Naive B cell (primary cell): ENCODE data around the gene ZNF608. TPM values are rescaled to one million over a fixed set of nuclear protein-coding genes. Genes with fewer than 3 reads are reported as not detected.

ENCODE experiments used
- ATAC-seq, 2 donors: fragments of 150-1000 bp; cut with Tn5 transposase; 2 replicates each; pipeline ENCODE4 v1.10.0; 2021; ENCODE audit warnings: low read depth in 2 of 2, mild to moderate bottlenecking in 2 of 2, moderate library complexity in 2 of 2
- DNase-seq: peaks from one replicate; pipeline ENCODE4 v3.0.0; 2022
- H3K27ac Mint-ChIP-seq, 6 donors: one replicate each; pipeline ENCODE4 v1.8.0; 2020 to 2022; ENCODE audit warnings: mild to moderate bottlenecking in 6 of 6, mixed read lengths in 6 of 6, moderate library complexity in 5 of 6, inconsistent platforms in 2 of 6
- H3K27me3 Mint-ChIP-seq, 3 donors: one replicate each; pipeline ENCODE4 v1.8.0; 2021 to 2022; ENCODE audit warnings: mixed read lengths in 3 of 3, mild to moderate bottlenecking in 1 of 3
- H3K36me3 Mint-ChIP-seq, 2 donors: one replicate each; pipeline ENCODE4 v1.8.0; 2020 to 2022; ENCODE audit warnings: mixed read lengths in 2 of 2, inconsistent platforms in 1 of 2, mild to moderate bottlenecking in 1 of 2
- H3K4me1 Mint-ChIP-seq, 3 donors: one replicate each; pipeline ENCODE4 v1.8.0; 2020 to 2022; ENCODE audit warnings: mixed read lengths in 3 of 3, inconsistent platforms in 1 of 3, mild to moderate bottlenecking in 1 of 3, moderate library complexity in 1 of 3
- H3K4me3 Mint-ChIP-seq, 8 donors: one replicate each; pipeline ENCODE4 v1.8.0; 2020 to 2022; ENCODE audit warnings: mild to moderate bottlenecking in 8 of 8, mixed read lengths in 8 of 8, moderate library complexity in 8 of 8, inconsistent platforms in 2 of 8
- H3K9me3 Mint-ChIP-seq, 7 donors: one replicate each; pipeline ENCODE4 v1.8.0; 2020 to 2022; ENCODE audit warnings: mixed read lengths in 7 of 7, mild to moderate bottlenecking in 5 of 7, inconsistent platforms in 2 of 7, moderate library complexity in 1 of 7
- polyA plus RNA-seq, 6 donors: library from polyadenylated mRNA; unstranded; fragments of 300-500 nt; fragmentation: Illumina TruSeq; gene quantifications; one replicate each; pipeline ENCODE4 v1.2.3, GENCODE V29; 2021; ENCODE audit warnings: low read depth in 6 of 6

The ZNF608 gene
- polyA plus RNA-seq, 6 donors from 2014 or later = 3.7 to 8.7 (median 6.0) TPM

GRCh38 chr5:124746916-124747790, 714 bp upstream of the ZNF608 start:
- Mint-ChIP-seq H3K4me1 (peaks cover 9 to 28% (median 19%) of the 10 kb centered on the region in 3 donors), H3K36me3 (no peaks in the 10 kb centered on the region), H3K9me3 (no peaks in the 10 kb centered on the region), H3K27ac (peak overlapping the region in 4 of 6 donors; percentile 96 to 100 (median 98)), H3K27me3 (no peaks in the 10 kb centered on the region), H3K4me3 (no peak overlapping the region)
- peak; percentile 17 to 34 for ATAC-seq
- peak; percentile 75 for DNase-seq

DNA sequence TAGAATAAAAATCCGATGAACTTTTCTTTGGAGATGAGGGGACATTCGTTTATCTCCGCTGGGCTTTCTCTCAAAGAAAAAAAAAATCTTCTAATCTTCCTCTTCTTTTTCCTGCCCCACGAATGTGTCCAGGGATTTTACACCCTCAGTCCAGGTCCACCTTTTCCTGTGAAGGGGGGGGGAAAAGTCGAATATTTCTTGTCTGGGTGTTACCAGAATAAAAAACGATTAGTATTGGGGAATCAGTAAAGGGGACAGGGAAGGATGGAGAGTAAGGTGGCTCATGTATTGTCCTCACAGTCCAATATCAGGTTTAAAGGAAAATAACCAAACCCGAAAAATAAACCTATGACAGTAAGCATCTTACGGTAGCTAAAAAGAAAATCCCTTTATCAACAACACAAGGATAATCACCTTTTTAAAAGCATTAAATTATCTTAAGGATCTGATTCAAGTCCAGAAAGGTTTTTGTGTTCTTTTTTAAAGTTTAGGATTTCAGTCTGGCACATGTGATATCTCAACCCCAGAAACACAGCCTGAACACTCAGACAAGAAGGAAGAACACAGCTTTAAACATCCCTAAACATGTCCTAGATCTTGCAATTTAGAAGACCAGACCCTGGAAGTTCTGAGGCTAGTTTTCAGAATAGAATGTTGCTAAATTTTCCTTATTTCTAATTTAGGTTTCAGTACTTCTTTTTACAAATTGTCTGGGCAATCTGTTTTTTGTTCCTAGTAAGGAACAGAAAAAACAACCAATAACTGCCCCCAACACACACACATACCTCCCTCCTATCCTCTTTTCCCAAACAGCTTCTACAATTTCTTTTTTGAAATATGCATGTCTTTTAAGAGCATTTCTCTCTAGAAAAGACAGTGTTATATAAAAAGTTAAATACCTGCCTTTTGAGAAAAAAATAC, 1.2 kb downstream of the ZNF608 start:
- Mint-ChIP-seq H3K27me3 (no peaks in the 10 kb centered on the region), H3K27ac (peak overlapping the region in 3 of 6 donors; percentile 55 to 100 (median 96)), H3K4me1 (peaks cover 9 to 31% (median 19%) of the 10 kb centered on the region in 3 donors), H3K9me3 (peaks cover 0 to 6% (median 3%) of the 10 kb centered on the region in 7 donors), H3K36me3 (peaks cover 0 to 4% of the 10 kb centered on the region in 2 donors), H3K4me3 (no peak overlapping the region)
- ATAC-seq (no peak), DNase-seq (no peak)

GRCh38 chr5:124744170-124744971, 2.1 kb downstream of the ZNF608 start:
- Mint-ChIP-seq H3K27me3 (no peaks in the 10 kb centered on the region), H3K4me1 (peaks cover 15 to 30% (median 16%) of the 10 kb centered on the region in 3 donors)

GRCh38 chr5:124743602-124744169, 2.8 kb downstream of the ZNF608 start:
- H3K4me1 Mint-ChIP-seq = peaks cover 14 to 27% (median 16%) of the 10 kb centered on the region in 3 donors
- peaks cover 0 to 4% of the 10 kb centered on the region in 2 donors for H3K36me3 Mint-ChIP-seq
- H3K4me3 Mint-ChIP-seq = no peak overlapping the region
- H3K27ac Mint-ChIP-seq = no peak overlapping the region
- DNase-seq (peak; percentile 44), ATAC-seq (no peak)
- H3K9me3 Mint-ChIP-seq = peaks cover 0 to 6% (median 3%) of the 10 kb centered on the region in 7 donors
- H3K27me3 Mint-ChIP-seq = no peaks in the 10 kb centered on the region

More at GRCh38 chr5:124744170-124744971, 2.1 kb downstream of the ZNF608 start:
- Mint-ChIP-seq H3K27ac (peak overlapping the region in 1 of 6 donors; percentile 92), H3K36me3 (peaks cover 0 to 4% of the 10 kb centered on the region in 2 donors), H3K9me3 (peaks cover 0 to 6% (median 3%) of the 10 kb centered on the region in 7 donors), H3K4me3 (no peak overlapping the region)
- ATAC-seq = no peak
- no peak for DNase-seq

GRCh38 chr5:124742983-124743601, 3.3 kb downstream of the ZNF608 start:
- Mint-ChIP-seq H3K4me3 (no peak overlapping the region), H3K27me3 (no peaks in the 10 kb centered on the region), H3K9me3 (peaks cover 0 to 6% (median 3%) of the 10 kb centered on the region in 7 donors), H3K27ac (no peak overlapping the region), H3K36me3 (peaks cover 0 to 4% of the 10 kb centered on the region in 2 donors), H3K4me1 (peaks cover 19 to 28% (median 20%) of the 10 kb centered on the region in 3 donors)
- ATAC-seq (no peak), DNase-seq (no peak)

DNA sequence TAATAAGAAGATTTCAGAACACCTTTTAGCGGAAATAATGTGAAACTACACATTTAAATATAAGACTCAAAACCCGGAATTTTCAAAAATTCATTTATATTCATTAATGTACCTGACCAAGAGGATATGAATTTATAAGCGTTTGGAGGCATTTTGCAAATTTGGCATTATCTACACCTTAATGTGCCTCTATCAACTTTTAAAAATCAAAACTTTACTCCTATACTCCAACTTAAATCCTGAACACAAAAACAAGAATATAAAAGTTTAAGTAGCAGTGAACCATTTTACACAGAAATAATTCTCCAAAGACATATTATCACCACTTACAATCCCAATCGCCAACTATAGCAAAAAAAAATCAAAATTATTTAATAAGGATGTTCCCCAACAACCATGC, 3.9 kb downstream of the ZNF608 start:
- ATAC-seq (no peak), DNase-seq (no peak)
- peaks cover 0 to 4% of the 10 kb centered on the region in 2 donors for H3K36me3 Mint-ChIP-seq
- no peak overlapping the region for H3K27ac Mint-ChIP-seq
- H3K4me3 Mint-ChIP-seq = no peak overlapping the region
- peaks cover 22 to 34% (median 26%) of the 10 kb centered on the region in 3 donors for H3K4me1 Mint-ChIP-seq
- peaks cover 0 to 6% (median 3%) of the 10 kb centered on the region in 7 donors for H3K9me3 Mint-ChIP-seq
- no peaks in the 10 kb centered on the region for H3K27me3 Mint-ChIP-seq

DNA sequence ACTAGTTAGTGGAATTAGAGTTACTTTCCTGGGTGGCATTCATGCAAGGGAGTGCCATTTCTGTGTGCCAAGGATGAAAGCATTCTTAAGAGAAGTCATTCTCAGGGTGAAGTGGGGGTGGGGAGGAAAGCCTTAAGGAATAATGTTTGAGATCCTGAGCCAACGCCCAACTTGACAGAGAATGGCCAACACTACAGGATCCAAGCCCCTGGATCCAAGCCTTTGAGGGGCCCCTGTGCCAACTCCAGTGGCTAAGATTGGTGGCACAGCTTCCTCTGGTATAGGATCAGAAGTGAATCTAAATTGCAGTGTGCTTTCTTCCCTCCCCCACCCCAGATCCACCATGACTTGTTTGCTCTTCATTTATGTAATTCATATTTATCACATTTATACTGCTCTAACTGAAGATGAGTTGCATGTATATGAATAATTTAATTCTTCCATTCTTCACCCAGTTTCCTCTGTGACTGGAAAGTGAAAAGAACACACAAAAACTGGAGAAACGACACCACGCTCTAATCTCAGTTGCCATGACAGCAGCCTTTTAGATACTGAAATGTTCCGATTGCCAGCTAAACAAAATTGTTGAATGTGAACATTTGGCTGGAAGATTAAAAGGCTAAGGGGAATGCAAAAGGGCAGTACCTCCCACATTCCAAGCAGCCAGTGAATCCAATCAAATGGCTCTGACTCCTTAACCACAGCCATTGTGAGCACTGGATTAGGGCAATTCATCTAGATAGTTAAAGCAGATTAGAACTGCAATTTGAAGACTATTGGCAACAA, 4.5 kb downstream of the ZNF608 start:
- Mint-ChIP-seq H3K4me1 (peaks cover 28 to 39% (median 32%) of the 10 kb centered on the region in 3 donors), H3K4me3 (peak overlapping the region in 1 of 8 donors; percentile 52), H3K9me3 (peaks cover 0 to 6% (median 3%) of the 10 kb centered on the region in 7 donors), H3K36me3 (peaks cover 0 to 4% of the 10 kb centered on the region in 2 donors), H3K27me3 (no peaks in the 10 kb centered on the region), H3K27ac (peak overlapping the region in 4 of 6 donors; percentile 1 to 84 (median 62))
- no peak for DNase-seq
- ATAC-seq = no peak

GRCh38 chr5:124740991-124741583, 5.4 kb downstream of the ZNF608 start:
- H3K27me3 Mint-ChIP-seq = no peaks in the 10 kb centered on the region
- H3K4me1 Mint-ChIP-seq = peaks cover 32 to 40% (median 33%) of the 10 kb centered on the region in 3 donors
- ATAC-seq (peak; percentile 43 to 63), DNase-seq (peak; percentile 55)
- H3K9me3 Mint-ChIP-seq = peaks cover 0 to 6% (median 3%) of the 10 kb centered on the region in 7 donors
- peaks cover 0 to 4% of the 10 kb centered on the region in 2 donors for H3K36me3 Mint-ChIP-seq
- H3K4me3 Mint-ChIP-seq = peak overlapping the region in 6 of 8 donors; percentile 6 to 68 (median 55)
- peak overlapping the region in 5 of 6 donors; percentile 1 to 84 (median 79) for H3K27ac Mint-ChIP-seq

DNA sequence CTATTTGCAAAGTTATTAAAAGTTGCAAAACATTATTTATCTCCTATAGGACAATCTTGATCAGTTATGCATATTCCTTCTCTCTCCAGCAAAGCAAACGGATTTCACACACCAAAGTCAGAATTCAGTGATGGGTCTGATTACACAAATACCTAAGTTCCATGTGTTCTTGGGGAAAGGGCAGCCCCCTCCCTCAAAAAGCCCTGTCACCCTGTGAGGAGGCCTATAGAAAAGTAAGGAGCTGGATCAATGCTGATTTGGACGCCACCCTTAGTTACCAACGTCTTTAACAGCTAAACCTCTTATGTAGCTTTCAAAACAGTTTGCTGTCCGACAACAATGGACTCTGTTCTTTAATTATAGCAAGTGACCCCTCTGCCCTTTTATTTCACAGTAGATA, 6.4 kb downstream of the ZNF608 start:
- peak overlapping the region in 1 of 6 donors; percentile 22 for H3K27ac Mint-ChIP-seq
- H3K9me3 Mint-ChIP-seq = peaks cover 0 to 6% (median 3%) of the 10 kb centered on the region in 7 donors
- peaks cover 0 to 7% (median 0%) of the 10 kb centered on the region in 3 donors for H3K27me3 Mint-ChIP-seq
- ATAC-seq (no peak), DNase-seq (no peak)
- H3K4me3 Mint-ChIP-seq = peak overlapping the region in 1 of 8 donors; percentile 41
- H3K4me1 Mint-ChIP-seq = peaks cover 33 to 50% (median 41%) of the 10 kb centered on the region in 3 donors
- H3K36me3 Mint-ChIP-seq = peaks cover 0 to 4% of the 10 kb centered on the region in 2 donors

GRCh38 chr5:124739634-124740025, 6.8 kb downstream of the ZNF608 start:
- Mint-ChIP-seq H3K27me3 (peaks cover 0 to 12% (median 0%) of the 10 kb centered on the region in 3 donors), H3K36me3 (peaks cover 0 to 4% of the 10 kb centered on the region in 2 donors), H3K4me3 (no peak overlapping the region), H3K9me3 (peaks cover 0 to 6% (median 3%) of the 10 kb centered on the region in 7 donors), H3K4me1 (peaks cover 35 to 54% (median 44%) of the 10 kb centered on the region in 3 donors), H3K27ac (no peak overlapping the region)
- ATAC-seq = no peak
- no peak for DNase-seq
